ENCODE data around the gene EIF2B5. TPM values are rescaled to one million over a fixed set of nuclear protein-coding genes. Genes with fewer than 3 reads are reported as not detected.

The EIF2B5 gene
- total and polyA plus RNA-seq, 2 of the 13 experiments (the other 11 are each of a cell fraction or from before 2014, with no cell fraction given) = 38.4 to 60.2 TPM

- no peak for DNase-seq (ENCODE audit: low spot score)
- ChIA-PET POLR2A (interaction anchor here (0.8 to 1.6 kb wide), 6 partner anchors 8 to 49 kb away, joined by 3 to 23 read pairs (median 5); partner anchors contain the start of genes AP2M1, DVL3 and EIF2B5), CTCF (ENCODE audit: low intra/inter-chr PET ratio, low total read pairs) (no interaction called here)
- ATAC-seq = no peak
- FAIRE-seq = no peak
- Histone ChIP-seq H3K79me2 (ENCODE audit: insufficient read depth, low read length) (peaks cover 32% of the 10 kb centered on the region), H4K20me1 (ENCODE audit: insufficient read depth, low read length) (peaks cover 4% of the 10 kb centered on the region; the same call in 1 of the 2 replicates), H3K9me3 (ENCODE audit: low read length) (no peaks in the 10 kb centered on the region), H3K4me3 (replicated peaks in 1 of 3; ENCODE audit: insufficient read depth in 1 of 3, low read depth in 2 of 3, low read length in 3 of 3) (no peak overlapping the region), H3K9ac (ENCODE audit: insufficient read depth, low read depth, low read length) (peak overlapping the region; percentile 68; the same call in 1 of the 2 replicates), H2AFZ (ENCODE audit: low read length) (no peak overlapping the region), H3K4me1 (ENCODE audit: insufficient read depth, low read length) (peaks cover 25% of the 10 kb centered on the region), H3K27me3 (ENCODE audit: control insufficient read depth in 1 of 2, insufficient read depth in 2 of 2, low read length in 2 of 2) (no peaks in the 10 kb centered on the region; a peak in 1 of 5 replicates), H3K4me2 (ENCODE audit: low read depth, low read length) (0 out of 2 replicates have a peak overlapping the region, but pooled peaks have one; percentile 58), H3K27ac (ENCODE audit: extremely low read length, insufficient read depth, low read length) (peak overlapping the region; percentile 85), H3K36me3 (replicated peaks in 1 of 2; ENCODE audit: control insufficient read depth in 1 of 2, insufficient read depth in 2 of 2, low read length in 2 of 2) (peaks cover 44 to 64% of the 10 kb centered on the region in 2 experiments)
- intact Hi-C loops (cut with micrococcal nuclease; ENCODE audit: unreplicated experiment) = loop anchor here (1.0 to 5.0 kb wide), 2 partner anchors 37 to 289 kb away; no protein-coding TSS in a partner anchor
- in situ Hi-C loops (cut with HindIII; ENCODE audit: extremely low pct_ligation_motif_present, low pct_unique_long_range_greater_than_20kb) = no loop called here
- TF ChIP-seq ZNF326 (CRISPR knock-in tag; IDR thresholded peaks at IDR 0.05; ENCODE audit: borderline replicate concordance) (no peak), SAP130 (CRISPR knock-in tag; IDR thresholded peaks at IDR 0.05; ENCODE audit: low read depth) (no peak), ZNF720 (CRISPR knock-in tag; IDR thresholded peaks at IDR 0.05) (no peak), ZNF678 (CRISPR knock-in tag; IDR thresholded peaks at IDR 0.05) (no peak), IKZF5 (CRISPR knock-in tag; IDR thresholded peaks at IDR 0.05) (no peak), SYNCRIP (IDR thresholded peaks at IDR 0.05; ENCODE audit: insufficient read depth, low read depth, low read length) (no peak), PCBP2 (optimal IDR thresholded peaks at IDR 0.05; ENCODE audit: low read depth, low read length, poor library complexity, severe bottlenecking) (no peak), ISX (CRISPR knock-in tag; conservative IDR thresholded peaks at IDR 0.05) (no peak), NFAT5 (CRISPR knock-in tag; IDR thresholded peaks at IDR 0.05) (no peak), MATR3 (CRISPR knock-in tag; IDR thresholded peaks at IDR 0.05) (no peak), MAFF (IDR thresholded peaks at IDR 0.05; ENCODE audit: low read depth, low read length) (no peak), ZBTB49 (CRISPR knock-in tag; IDR thresholded peaks at IDR 0.05; ENCODE audit: borderline replicate concordance) (no peak), KLF16 (CRISPR knock-in tag; IDR thresholded peaks at IDR 0.05) (no peak), ZNF562 (CRISPR knock-in tag; IDR thresholded peaks at IDR 0.05; ENCODE audit: borderline replicate concordance) (no peak), ZNF552 (CRISPR knock-in tag; IDR thresholded peaks at IDR 0.05; ENCODE audit: borderline replicate concordance) (no peak)
- no TSS peak for BruUV-seq (replicated peaks)
- WGBS (ENCODE audit: low lambda C conversion rate) = 97% methylated on average over 18 of the region's 18 CpGs
These were observed 49.5 kb downstream of the EIF2B5 start for GRCh38 chr3:184184546-184185230.
